NCI-H1105 treated with DMSO at 0.1 percent for 48 hours (cell line): Measurements from ENCODE around the gene TMEM131.
"Not testable (repeated sequence)": the region's sequence is repeated elsewhere in the genome, so short reads cannot be mapped to it uniquely, and the experiment has no call there.

ENCODE experiments used
- DNase-seq: peaks from one replicate; lab custom pipeline; 2025; lab: John Stamatoyannopoulos, UW

The TMEM131 gene

DNA sequence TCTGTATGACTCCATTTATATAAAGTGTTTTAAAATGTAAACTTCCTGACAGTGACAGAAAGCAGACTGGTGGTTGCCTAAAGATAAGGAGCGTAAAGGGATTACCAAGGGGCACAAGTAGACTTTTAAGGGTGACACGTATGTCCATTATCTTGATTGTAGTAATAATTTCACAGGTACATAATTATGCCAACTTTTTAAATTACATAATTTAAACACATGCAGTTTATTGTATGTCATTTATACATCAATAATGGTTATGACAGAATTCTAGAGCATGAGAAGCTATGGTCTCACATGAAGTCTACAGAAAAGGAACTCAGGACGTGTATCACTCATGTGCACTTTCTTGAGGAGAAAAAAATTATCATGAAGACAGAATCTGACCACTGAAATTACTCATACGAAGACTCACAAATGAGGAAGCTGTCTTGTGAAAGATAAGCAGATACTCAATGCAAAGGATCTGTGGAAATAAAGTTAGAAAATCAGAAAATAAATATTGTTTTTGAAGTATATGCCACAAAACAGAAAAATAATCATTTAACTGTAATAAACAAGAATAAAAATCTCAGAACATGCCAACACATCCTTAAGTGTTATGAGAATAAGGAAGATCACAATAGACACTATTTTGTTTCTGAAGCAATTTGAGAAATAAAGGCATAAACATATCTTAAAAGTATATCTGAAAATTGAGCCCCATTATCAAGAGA is 84.4 kb downstream of the TMEM131 start:
- DNase-seq, result no peak

DNA sequence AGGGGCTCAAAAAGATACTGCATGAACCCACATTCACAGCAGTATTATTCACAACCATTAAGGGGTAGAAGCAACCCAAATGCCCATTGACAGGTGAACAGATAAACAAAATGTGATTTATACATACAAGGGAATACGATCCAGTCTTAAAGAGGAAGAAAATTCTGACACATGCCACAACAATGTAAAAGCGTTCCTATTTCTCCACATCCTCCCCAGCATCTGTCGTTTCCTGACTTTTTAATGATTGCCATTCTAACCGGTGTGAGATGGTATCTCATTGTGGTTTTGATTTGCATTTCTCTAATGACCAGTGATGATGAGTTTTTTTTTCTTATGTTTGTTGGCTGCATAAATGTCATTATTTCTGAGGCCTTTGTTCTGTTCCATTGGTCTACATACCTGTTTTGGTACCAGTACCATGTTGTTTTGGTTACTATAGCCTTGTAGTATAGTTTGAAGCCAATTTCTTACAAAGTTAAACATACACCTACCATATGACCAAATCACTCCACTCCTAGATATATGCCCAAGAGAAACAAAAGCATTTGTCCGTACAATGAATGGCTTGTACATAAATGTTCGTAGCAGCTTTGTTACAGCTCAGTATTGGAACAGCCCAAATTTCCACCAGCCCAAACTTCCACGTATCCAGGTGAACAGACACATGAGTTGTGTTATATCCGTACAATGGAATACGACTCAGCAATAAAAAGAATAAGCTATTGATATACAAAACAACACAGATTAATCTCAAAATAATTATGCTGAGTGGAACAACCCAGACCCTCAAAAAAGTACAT is 85.1 kb downstream of the TMEM131 start:
- DNase-seq, result no peak

DNA sequence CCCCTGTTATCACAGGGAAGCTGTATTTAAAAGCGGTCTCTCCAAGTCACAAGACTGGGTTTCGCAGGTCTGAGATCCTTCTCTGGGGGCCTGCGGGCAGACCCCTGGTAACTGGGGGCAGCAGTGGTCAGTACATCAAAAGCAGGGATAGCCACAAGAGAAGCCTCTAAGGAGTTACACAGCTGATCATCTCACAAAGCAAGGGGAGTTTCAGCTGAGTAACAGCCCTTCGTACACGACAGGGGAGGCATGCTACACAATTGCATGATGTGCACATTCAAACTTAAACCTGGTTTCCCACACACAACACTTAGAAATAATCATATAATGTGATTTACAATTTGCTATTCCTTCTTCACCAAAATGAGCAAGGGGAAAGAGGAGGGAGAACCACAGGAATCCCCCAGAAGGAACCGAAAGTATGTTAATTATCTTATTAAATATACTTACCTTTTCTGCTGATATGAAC is 87.5 kb downstream of the TMEM131 start:
- no peak for DNase-seq

DNA sequence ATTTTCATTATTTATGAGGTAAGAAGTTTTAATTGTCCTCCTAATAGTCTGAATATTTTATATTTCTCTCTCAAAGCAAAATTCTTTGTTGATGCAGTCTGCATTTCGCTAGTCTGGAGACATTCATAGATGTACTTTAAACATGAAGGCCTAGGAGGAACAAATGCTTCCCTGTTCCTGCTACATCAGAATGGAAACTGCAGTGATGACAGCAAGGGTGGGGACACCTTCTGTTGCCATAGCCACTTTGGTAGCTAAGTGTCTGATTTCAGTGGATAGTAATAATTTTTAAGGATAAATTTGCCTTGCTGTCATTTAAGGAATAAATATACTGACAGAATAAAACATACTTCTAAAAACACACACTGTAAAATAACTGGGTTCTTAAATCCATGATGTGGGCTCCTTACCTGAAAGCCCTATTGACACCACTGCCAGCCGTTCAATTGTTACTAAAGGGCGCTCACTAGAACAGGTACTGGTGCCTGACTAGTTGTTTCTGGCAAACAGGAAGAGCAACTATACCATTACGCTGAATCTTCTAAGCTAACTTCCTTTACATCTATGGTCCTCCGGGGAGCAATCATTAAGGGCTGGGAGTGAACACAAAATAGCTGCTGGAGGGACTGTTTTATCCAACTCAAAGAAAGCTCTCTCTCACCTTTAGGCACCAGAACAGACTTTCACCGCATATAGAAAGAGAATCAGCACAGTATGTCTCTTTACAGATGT is 88.2 kb downstream of the TMEM131 start:
- no peak for DNase-seq

DNA sequence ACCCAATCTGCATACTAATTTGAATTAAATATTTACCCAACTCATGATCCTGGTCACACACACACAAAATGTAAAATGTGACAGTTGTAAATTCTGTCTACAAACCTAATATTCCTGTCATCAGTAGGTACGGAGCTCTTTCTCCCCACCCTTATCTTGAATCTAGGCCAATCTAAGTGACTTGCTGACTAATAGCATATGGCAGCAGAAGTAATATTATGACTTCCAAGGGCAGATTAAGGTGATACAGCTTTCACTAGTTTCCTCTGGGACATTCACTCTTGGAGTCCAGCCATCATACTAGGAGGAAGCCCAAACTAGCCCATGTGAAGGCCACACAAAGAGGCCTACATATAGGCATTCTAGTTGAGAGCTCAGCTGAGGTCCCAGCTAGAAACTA is 89.4 kb downstream of the TMEM131 start:
- no peak for DNase-seq

DNA sequence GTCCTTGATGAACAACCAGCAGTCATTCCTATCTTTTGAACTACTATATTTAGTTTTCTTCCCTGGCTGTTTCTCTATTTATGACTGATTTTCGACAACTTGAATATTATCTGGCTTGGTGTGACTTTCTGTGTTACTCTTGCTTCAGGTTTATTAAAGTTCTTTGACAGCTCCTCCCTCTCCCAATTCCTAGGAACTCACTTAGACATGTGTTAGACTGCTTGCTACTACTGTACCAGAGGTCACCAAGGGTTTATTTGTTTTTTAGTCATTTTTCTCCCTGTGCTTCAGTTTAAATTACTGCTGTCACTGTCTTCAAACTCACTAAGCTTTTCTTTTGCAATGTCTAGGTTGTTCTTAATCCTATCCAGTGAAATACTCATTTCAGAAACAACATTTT is 90.5 kb downstream of the TMEM131 start:
- DNase-seq, result no peak

DNA sequence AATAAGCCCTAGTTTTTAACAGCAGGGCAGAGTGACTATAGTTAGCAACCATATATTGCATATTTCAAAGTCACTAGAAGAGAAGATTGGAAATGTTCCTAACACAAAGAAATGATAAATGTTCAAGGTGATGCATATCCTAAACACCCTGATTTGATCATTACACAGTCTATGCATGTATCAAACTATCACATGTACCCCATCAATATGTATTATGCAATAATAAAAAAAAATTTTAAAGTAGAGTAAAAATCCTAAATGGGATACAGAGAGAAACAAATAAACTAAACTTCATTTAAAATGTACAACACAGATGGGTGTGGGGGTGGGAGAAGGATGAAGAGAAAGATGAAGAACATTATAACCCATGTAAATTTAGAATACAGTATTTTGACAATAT is 93.9 kb downstream of the TMEM131 start:
- DNase-seq, result no peak

DNA sequence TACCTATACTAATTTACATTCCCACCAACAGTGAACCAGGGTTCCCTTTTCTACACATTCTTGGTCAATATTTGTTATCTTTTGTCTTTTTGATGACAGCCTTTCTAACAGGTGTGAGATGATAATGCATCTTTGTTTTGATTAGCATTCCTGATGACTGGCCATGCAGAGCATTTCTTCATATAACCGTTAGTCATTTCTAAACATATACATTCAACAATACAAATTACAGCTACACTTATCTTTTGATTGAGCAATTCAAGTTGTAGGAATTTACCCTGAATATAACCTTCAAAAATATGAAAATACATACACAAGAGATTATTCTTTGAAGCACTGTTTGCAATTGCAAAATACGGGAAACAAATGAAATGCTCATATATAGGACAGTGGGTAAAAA is 94.9 kb downstream of the TMEM131 start:
- no peak for DNase-seq

DNA sequence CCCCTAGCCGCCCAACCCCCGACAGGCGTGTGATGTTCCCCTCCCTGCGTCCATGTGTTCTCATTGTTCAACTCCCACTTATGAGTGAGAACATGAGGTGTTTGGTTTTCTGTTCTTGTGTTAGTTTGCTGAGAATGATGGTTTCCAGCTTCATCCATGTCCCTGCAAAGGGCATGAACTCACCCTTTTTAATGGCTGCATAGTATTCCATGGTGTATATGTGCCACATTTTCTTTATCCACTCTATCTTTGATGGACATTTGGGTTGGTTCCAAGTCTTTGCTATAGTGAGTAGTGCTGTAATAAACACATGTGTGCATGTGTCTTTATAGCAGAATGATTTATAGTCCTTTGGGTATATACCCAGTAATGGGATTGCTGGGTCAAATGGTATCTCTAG is 102.7 kb downstream of the TMEM131 start:
- not testable (repeated sequence) for DNase-seq

DNA sequence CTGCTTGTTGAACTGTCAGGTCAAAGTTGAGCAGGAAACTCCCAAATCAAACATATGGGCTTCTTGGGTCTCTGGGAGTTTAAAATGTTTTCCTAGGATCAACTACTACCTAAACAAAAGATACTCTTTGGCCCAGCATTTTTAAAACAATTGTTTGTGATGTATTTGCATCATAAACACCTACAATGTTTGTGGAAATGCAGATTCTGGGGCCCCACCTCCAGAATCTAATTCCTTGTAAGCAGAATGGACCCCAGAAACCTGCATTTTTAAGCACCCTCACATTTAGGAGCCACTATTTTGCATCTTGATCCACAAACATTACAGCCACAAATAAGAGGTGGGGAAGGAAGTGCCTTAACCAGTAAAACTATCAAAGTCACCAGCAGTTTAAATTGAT is 104.1 kb downstream of the TMEM131 start:
- DNase-seq, result no peak

DNA sequence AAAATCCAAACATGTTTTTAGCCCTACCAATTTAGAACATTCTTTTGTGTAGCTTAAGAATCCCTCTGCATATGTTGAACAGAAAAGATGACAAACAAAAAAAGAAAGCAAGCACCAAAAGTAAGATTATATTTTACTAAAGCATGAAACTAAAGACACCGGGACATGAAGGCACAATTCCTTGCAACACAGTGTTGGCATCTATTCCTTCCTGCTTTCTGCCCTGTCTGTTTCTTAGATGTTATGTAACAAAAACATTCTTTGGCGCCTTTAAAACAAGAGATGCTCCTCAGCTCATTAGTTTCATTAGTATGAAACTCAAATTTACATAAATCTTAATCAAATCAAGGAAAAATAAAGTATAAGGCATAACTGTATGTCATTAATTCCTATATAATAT is 106.6 kb downstream of the TMEM131 start:
- no peak for DNase-seq

DNA sequence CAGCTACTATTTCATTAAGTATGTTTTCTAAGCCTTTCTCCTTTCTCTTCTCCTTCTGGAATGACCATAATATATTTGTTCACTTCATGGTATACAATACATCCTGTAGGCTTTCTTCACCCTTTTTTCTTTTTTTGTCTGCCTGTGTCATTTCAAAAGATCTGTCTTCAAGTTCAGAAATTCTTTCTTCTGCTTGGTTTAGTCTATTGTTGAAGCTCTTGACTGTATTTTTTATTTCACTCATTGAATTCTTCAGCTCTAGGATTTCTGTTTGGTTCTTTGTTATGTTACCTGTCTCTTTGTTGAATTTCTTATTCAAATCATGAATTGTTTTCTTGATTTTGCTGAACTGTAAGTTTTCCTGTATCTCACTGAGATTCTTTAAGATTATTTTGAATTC is 109.9 kb downstream of the TMEM131 start:
- no peak for DNase-seq

DNA sequence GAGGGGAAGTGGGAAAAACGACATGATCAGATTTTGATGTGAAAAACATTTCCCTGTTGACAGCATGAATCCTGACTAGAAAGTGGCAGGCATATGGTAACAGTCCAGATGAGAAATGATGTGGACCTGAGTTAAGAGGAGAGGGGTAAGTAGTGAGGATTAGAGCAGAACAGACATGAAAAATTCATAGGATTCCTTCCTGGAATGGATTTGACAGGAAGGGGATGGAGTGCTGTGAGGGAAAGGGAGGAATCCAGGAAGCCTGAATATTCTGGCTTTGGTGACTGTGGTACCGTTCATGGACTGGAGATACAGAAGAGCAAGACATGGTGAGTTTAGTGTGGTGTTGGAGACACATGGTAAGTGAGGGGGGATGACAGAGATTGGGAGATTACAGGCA is 115.4 kb downstream of the TMEM131 start:
- no peak for DNase-seq

DNA sequence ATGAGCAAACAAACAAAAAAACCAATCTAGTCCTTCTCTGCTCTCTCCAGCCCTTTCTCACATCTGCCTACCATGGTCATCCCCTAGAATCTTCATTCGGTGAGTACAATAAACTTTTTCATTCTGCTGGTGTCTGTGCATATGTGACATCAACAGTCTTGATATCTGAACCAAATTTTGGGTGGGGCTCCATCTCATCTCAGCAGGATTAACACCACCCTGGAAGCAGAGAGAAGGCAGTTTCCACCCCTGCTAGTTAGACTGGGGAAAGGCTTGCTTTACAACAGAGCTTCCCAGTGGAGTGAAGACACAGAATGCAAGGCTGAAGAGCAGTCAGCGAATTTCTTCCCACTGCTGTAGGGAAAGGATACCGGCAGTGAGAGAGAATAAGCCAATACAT is 116.9 kb downstream of the TMEM131 start:
- DNase-seq, result no peak

DNA sequence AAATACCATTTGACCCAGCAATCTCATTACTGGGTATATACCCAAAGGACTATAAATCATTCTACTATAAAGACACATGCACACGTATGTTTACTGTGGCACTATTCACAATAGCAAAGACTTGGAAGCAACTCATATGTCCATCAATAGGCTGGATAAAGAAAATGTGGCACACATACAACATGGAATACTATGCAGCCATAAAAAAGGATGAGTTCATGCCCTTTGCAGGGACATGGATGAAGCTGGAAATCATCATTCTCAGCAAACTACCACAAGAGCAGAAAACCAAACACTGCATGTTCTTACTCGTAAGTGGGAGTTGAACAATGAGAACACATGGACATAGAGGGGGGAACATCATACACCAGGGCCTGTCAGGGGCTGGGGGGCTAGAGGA is 117.4 kb downstream of the TMEM131 start:
- not testable (repeated sequence) for DNase-seq

DNA sequence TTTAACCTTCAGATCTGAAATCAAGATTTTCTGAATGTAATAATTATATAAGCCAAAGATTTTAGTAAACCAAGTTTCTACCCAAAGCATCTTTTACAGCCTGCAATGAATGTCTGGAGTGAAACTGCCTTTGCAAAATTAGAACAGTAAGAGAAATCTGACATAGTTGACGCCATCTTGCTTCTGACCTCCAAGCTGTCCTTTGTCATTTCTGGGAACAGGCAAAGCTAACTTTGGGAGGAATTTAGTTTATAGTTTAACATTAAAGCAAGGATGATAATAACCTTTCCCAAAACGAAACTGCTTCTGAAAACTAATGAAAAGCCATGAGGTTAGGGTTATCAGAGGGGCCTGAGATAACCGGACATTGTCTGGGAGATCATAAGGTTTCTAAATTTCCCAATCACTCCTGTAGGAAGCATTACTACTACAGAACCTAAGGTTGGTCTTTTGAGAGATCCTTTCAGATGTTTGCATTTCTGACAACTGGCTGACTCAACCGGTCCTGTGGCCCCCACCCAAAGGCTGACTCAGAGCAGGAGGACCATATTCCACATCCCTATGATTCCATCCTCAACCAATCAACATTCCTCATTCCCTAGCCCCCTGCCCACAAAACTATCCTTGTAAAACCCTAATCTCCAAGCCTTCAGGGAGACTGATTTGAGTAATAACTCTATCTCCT is 124.5 kb downstream of the TMEM131 start:
- DNase-seq, result no peak

DNA sequence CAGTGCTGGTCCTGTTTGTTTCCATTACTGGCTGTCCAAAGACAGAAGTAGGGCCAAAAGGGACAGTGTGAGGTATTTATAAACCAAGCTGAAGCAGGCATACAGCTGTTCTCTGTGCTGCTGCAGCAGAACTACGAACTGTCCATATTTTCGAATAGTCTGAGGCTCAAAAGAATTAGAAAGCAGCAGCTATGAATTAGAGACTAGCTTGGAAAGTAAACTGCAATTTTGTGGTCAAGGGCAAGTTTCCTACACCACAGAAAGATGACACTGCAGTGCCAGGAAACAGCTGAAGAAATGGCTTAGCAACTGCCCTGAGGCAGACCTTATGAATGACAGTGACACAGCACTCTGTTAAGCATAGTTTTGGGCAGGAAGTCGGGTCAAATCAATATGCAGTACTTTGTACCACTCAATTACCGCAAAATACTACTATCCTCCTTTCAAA is 125.3 kb downstream of the TMEM131 start:
- no peak for DNase-seq

DNA sequence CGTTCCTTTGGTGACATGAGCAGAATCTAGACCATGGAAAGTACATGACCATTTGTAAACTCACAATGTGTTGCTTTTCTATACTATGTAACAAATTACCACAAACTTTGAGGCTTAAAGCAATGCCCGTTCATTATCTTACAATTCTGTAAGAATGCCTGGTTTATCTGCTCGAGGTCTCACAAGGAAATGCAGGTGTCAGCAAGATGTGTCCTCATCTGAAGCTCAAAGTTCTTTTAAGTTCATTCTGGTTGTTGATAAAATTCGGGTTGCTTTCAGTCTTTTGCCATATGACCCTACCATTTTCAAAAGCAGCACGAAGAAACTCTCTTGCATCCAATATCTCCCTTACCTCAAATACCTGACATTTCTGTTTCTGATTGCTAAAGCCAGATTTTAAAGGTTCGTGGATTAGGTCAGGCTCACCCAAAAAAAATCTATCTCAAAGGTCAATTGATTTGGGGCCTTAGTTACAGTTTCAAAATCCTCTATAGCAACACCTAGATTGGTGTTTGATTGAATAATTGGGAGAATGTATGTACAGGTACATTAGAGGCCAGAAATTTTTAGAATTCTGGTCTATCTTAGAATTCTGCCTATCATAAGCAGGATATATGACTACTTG is 125.9 kb downstream of the TMEM131 start:
- no peak for DNase-seq

DNA sequence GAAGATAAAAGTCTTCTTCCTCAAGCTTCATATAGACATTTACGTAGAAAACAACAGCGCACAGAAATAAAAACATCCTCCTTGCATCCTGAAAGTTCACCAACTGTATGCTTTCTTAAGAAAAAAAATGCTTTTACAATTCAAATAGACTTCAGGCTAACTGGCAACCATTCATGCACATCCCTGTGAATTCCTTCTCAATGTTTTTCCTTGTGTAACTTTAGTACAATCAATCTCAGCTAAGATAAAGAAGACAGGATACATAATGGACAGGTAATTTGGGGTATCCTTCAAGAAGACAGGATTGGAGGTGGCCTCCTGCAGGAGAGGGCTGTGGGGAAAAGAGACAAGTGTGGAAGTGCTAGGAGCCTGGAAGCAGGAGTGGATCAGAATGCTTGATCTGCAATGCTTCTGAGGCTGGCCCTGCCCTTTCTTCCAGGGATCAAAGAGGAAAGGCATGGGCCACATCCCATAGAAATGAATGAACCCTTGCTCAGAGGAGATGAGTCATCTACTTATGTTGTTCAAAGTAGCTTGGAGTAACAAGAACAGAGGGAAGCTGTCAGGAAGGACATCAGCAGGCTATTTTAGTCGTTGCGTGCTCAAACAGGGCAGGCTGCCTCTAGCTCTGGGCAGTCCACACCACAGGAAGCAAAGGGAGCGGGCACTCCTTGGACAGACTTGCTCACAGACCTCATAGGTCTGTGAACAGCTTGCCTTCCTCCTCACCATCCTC is 126.6 kb downstream of the TMEM131 start:
- no peak for DNase-seq

DNA sequence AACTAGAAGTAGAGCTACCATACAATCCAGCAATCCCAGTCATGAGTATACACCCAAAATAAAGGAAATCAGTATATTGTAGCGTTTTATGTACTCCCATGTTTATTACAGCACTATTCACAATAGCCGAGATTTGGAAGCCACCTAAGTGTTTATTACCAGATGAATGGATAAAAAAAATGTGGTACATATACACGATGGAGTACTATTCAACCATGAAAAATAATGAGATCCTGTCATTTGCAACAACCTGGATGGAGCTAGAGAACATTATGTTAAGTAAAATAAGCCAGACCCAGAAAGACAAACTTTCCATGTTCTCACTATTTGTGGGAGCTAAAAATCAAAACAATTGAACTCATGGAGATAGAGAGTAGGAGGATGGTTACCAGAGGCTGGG is 131.9 kb downstream of the TMEM131 start:
- DNase-seq, result no peak

DNA sequence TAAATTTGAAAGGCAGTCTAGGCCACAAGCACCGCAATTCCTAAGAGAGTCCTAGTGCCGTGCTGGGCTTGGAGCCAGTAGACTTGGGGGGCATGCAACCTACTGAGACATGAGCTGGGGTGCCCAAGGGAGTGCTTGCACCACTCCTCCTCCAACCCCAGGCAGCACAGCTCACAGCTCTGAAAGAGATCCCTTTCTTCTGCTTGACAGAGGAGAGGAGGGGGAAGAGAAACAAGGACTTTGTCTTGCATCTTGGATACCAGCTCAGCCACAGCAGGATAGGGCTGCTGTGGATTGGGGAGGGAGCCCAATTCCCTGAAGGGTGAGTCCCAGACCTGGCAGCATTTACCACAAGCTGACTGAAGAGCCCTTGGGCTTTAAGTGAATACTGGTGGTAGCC is 134.6 kb downstream of the TMEM131 start:
- DNase-seq, result no peak
